Skeletal muscle tissue (tissue), 4 donors: Measurements from ENCODE around the gene PSMD1. TPM values are rescaled to one million over a fixed set of nuclear protein-coding genes. Genes with fewer than 3 reads are reported as not detected.

Source experiments
- H3K27ac ChIP-seq: one replicate; pipeline ENCODE4 v1.7.0; 2013; ENCODE audit warnings: mild to moderate bottlenecking, low read depth, low read length, inconsistent platforms
- H3K27me3 ChIP-seq, 3 donors: one replicate each; pipeline ENCODE4 v1.7.0; 2013; ENCODE audit warnings: low read length in 3 of 3; ENCODE audit not compliant: control insufficient read depth in 3 of 3, insufficient read depth in 3 of 3
- H3K36me3 ChIP-seq, 3 donors: one replicate each; pipeline ENCODE4 v1.7.0; 2013; ENCODE audit warnings: low read length in 3 of 3; ENCODE audit not compliant: control insufficient read depth in 3 of 3, insufficient read depth in 3 of 3
- H3K4me1 ChIP-seq, 3 donors: one replicate each; pipeline ENCODE4 v1.7.0; 2013; ENCODE audit warnings: low read length in 3 of 3, mild to moderate bottlenecking in 3 of 3; ENCODE audit not compliant: control insufficient read depth in 3 of 3, insufficient read depth in 3 of 3
- H3K4me3 ChIP-seq, 3 donors: one replicate each; pipeline ENCODE4 v1.7.0; 2013; ENCODE audit warnings: low read length in 3 of 3
- H3K9ac ChIP-seq, 3 donors: one replicate each; pipeline ENCODE4 v1.7.0; 2013; ENCODE audit warnings: low read length in 3 of 3, mild to moderate bottlenecking in 3 of 3, moderate library complexity in 2 of 3, low read depth in 1 of 3
- H3K9me3 ChIP-seq, 3 donors: one replicate each; pipeline ENCODE4 v1.7.0; 2013; ENCODE audit warnings: low read length in 3 of 3; ENCODE audit not compliant: control insufficient read depth in 3 of 3
- total RNA-seq: library from RNA; depleted of rRNA; stranded (reverse); fragments of >200 nt; gene quantifications from one replicate; pipeline ENCODE4 v1.2.3, GENCODE V29; 2014
- donor health status: Osteomylitis.

Gene PSMD1
- total RNA-seq, result 85.1 TPM

GRCh38 chr2:231056453-231057416, at the start of gene PSMD1:
Gene PSMD1, plus strand, starts transcription at chr2:231056867. Its CDS starts 159 bp downstream, at chr2:231057026.
- Histone ChIP-seq H3K36me3 (peaks cover 2 to 5% (median 3%) of the 10 kb centered on the region in 3 donors), H3K9ac (peak within 1 kb of the TSS; percentile 96 to 99 (median 97)), H3K4me1 (peaks cover 37 to 39% (median 39%) of the 10 kb centered on the region in 3 donors), H3K9me3 (no peaks in the 10 kb centered on the region), H3K27ac (peak within 1 kb of the TSS; percentile 91), H3K4me3 (peak within 1 kb of the TSS; percentile 90 to 95 (median 95)), H3K27me3 (peaks cover 0 to 3% (median 0%) of the 10 kb centered on the region in 3 donors)

- H3K9ac ChIP-seq, result no peak overlapping the region
- H3K9me3 ChIP-seq, result peaks cover 0 to 5% (median 0%) of the 10 kb centered on the region in 3 donors
- no peak overlapping the region for H3K4me3 ChIP-seq
- H3K27me3 ChIP-seq, result peaks cover 15 to 29% (median 22%) of the 10 kb centered on the region in 3 donors
- H3K27ac ChIP-seq, result no peak overlapping the region
- no peaks in the 10 kb centered on the region for H3K36me3 ChIP-seq
- H3K4me1 ChIP-seq, result no peaks in the 10 kb centered on the region
Measured at GRCh38 chr2:231007286-231008098, 49.2 kb upstream of the PSMD1 start.

- Histone ChIP-seq H3K4me1 (no peaks in the 10 kb centered on the region), H3K27ac (no peak overlapping the region), H3K36me3 (no peaks in the 10 kb centered on the region), H3K4me3 (no peak overlapping the region), H3K9ac (no peak overlapping the region), H3K9me3 (peaks cover 0 to 5% (median 0%) of the 10 kb centered on the region in 3 donors), H3K27me3 (peaks cover 13 to 29% (median 20%) of the 10 kb centered on the region in 3 donors)
Measured at GRCh38 chr2:231008131-231008530, 48.5 kb upstream of the PSMD1 start.

GRCh38 chr2:231009236-231009919, 47.3 kb upstream of the PSMD1 start:
- Histone ChIP-seq H3K36me3 (no peaks in the 10 kb centered on the region), H3K27me3 (peaks cover 9 to 29% (median 16%) of the 10 kb centered on the region in 3 donors), H3K9me3 (peaks cover 0 to 5% (median 0%) of the 10 kb centered on the region in 3 donors), H3K27ac (no peak overlapping the region), H3K4me1 (no peaks in the 10 kb centered on the region), H3K4me3 (no peak overlapping the region), H3K9ac (no peak overlapping the region)

- H3K4me3 ChIP-seq, result no peak overlapping the region
- no peak overlapping the region for H3K27ac ChIP-seq
- H3K27me3 ChIP-seq, result peaks cover 10 to 37% (median 21%) of the 10 kb centered on the region in 3 donors
- no peaks in the 10 kb centered on the region for H3K9me3 ChIP-seq
- no peak overlapping the region for H3K9ac ChIP-seq
- H3K4me1 ChIP-seq, result no peaks in the 10 kb centered on the region
- H3K36me3 ChIP-seq, result no peaks in the 10 kb centered on the region
Measured at GRCh38 chr2:231010201-231010730, 46.4 kb upstream of the PSMD1 start.

- no peaks in the 10 kb centered on the region for H3K36me3 ChIP-seq
- H3K9ac ChIP-seq, result no peak overlapping the region
- no peaks in the 10 kb centered on the region for H3K9me3 ChIP-seq
- peaks cover 13 to 43% (median 25%) of the 10 kb centered on the region in 3 donors for H3K27me3 ChIP-seq
- no peaks in the 10 kb centered on the region for H3K4me1 ChIP-seq
- H3K4me3 ChIP-seq, result no peak overlapping the region
- no peak overlapping the region for H3K27ac ChIP-seq
Measured at GRCh38 chr2:231011526-231011925, 45.1 kb upstream of the PSMD1 start.

GRCh38 chr2:231012463-231012862, 44.2 kb upstream of the PSMD1 start:
- Histone ChIP-seq H3K4me3 (no peak overlapping the region), H3K9me3 (no peaks in the 10 kb centered on the region), H3K27me3 (peaks cover 13 to 46% (median 27%) of the 10 kb centered on the region in 3 donors), H3K27ac (no peak overlapping the region), H3K9ac (no peak overlapping the region), H3K4me1 (no peaks in the 10 kb centered on the region), H3K36me3 (no peaks in the 10 kb centered on the region)

GRCh38 chr2:231013820-231014219, 42.8 kb upstream of the PSMD1 start:
- H3K27me3 ChIP-seq, result peaks cover 8 to 34% (median 24%) of the 10 kb centered on the region in 3 donors
- H3K9me3 ChIP-seq, result no peaks in the 10 kb centered on the region

GRCh38 chr2:231015478-231015877, 41.2 kb upstream of the PSMD1 start:
- Histone ChIP-seq H3K9me3 (no peaks in the 10 kb centered on the region), H3K4me1 (no peaks in the 10 kb centered on the region), H3K27me3 (peaks cover 4 to 33% (median 17%) of the 10 kb centered on the region in 3 donors), H3K4me3 (no peak overlapping the region), H3K9ac (no peak overlapping the region), H3K36me3 (no peaks in the 10 kb centered on the region), H3K27ac (no peak overlapping the region)

More at GRCh38 chr2:231013820-231014219, 42.8 kb upstream of the PSMD1 start:
- H3K27ac ChIP-seq, result no peak overlapping the region
- H3K9ac ChIP-seq, result no peak overlapping the region
- no peak overlapping the region for H3K4me3 ChIP-seq
- H3K4me1 ChIP-seq, result no peaks in the 10 kb centered on the region
- H3K36me3 ChIP-seq, result no peaks in the 10 kb centered on the region
